HG02981 (cell line): ENCODE results near the gene ABHD1.
A peak's percentile ranks its signal among the peaks of the same experiment; 100 is the strongest.
"Not testable (repeated sequence)": the region's sequence is repeated elsewhere in the genome, so short reads cannot be mapped to it uniquely, and the experiment has no call there.

ENCODE experiments used
- ATAC-seq: cut with Tn5 transposase; IDR thresholded peaks from one replicate; pipeline ENCODE4 v1.9.1; 2021; ENCODE audit warnings: mild to moderate bottlenecking, moderate library complexity; ENCODE audit not compliant: unreplicated experiment

The ABHD1 gene

DNA sequence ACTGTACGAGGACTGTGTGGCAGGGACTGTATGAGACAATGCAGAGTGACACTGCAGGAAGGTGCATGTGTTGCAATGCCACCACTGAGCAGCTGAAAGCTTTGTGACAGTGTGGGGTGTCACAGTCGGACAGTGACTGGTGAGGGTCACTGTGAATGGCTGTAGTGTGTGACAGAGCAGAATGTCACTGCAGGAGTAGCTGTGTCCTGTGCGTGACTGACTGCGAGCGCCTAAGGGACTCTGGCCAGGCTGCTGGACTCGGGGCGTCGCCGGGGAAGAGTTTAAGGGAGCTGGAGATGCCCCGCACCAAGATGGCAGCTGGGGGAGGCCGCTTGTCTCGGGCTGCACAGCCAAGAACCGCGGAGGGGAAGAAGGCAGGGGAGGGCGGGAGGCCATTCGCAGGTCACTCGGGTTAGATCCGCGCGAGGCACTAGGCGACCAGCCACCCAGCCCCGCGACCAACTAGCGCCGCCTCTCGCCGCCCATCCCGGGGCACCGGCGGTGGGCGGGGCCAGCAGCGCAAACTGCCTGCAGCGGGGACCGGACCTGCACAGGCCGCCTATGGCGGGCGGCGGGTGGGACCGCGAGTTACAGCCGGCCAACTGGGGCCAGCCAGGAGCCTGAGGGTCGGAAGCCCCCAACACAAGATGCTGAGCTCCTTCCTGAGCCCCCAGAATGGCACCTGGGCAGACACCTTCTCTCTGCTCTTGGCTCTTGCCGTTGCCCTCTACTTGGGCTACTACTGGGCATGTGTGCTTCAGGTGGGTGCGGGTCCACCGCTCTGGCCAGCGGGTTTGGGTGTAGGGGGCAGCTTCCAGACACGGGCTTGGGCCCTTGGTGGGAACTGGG, at the start of gene ABHD1:
Gene ABHD1, plus strand, starts transcription at position 514 of the 849 bp plus-strand sequence. Its CDS starts 134 bp downstream, at position 648.
- ATAC-seq = no peak

DNA sequence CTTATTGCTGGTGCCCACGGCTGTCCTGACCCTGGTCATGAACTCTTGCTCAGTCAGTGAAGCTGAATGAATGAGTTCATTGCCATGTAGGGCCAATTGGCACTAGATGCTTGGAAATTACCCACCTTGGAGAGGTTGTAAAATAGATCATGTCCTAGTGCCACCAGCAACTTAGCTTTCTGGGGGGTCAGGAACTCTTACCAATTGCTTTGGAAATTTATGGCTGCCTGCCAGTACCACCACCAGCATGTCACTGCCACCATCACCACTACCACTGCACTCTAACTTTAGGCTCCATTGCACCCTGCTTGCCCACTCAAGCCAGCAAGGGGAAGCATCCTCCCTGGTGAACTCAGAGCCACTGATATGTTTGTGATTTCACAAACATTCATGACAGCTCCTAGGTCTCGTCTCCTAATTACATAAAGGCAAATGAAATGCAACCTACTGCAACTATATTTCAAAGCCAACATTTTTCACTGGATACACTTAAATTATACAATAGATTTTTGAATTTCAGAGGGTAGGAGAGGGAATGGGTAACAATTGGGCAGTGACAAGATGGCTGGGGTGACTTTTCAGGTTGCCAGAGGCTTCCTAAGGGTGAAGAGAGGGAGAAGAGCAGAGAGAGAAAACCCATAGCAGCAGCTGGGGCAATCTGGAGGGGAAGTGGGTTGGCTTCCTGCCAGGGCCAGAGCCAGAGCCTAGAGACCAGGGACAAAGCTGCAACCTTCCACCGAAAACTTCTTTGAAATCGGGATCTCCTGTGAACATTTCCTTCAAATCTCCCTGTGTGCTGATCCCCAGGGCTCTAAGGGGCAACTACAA, 48.7 kb upstream of the ABHD1 start:
- no peak for ATAC-seq

DNA sequence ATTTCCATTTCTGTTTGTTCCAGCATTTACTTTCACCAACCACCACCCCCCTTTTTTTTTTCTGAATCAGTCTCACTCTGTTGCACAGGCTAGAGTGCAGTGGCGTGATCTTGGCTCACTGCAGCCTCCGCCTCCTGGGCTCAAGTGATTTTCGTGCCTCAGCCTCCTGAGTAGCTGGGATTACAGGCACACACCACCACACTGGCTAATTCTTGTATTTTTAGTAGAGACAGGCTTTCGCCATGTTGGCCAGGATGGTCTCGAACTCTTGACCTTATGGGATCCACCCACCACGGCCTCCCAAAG, 48.1 kb upstream of the ABHD1 start:
- ATAC-seq = not testable (repeated sequence)

DNA sequence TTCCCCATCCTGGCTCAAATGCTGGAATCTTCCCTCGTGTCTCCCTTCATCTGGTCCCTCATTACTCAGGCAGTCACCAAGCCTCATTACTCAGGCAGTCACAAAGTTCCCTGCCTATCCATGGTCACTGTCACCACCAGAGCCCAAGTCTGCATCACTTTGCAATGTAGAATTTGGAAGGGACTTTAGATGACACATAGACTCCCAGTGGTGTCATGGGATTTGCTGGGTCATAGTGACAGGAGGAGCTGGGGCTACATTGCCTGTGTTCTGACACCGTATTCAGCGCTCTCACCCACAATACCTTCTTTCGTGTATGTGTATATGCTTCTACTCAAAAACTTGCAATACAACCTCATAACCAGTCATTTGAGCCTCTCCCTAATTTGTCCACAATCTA, 47.3 kb upstream of the ABHD1 start:
- no peak for ATAC-seq

DNA sequence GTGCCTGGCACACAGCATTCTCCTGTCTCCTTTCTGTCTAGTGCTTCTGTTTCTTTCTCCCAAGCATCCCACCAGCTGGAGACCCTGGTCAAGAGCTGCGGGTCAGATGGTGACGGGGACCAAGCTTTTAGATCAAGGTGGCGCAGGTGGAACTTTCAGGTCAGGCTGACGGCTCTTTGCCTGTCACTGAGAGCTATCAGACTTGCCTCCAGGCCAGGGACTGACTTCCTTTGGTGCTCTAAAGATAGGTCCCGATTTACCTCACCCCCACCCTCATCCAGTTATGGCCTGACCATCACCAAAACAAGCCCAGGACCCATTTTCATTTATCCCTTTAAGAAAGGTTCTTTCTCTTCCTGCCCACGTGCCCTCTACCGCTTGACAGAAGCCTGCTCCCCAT, 46.4 kb upstream of the ABHD1 start:
- no peak for ATAC-seq

DNA sequence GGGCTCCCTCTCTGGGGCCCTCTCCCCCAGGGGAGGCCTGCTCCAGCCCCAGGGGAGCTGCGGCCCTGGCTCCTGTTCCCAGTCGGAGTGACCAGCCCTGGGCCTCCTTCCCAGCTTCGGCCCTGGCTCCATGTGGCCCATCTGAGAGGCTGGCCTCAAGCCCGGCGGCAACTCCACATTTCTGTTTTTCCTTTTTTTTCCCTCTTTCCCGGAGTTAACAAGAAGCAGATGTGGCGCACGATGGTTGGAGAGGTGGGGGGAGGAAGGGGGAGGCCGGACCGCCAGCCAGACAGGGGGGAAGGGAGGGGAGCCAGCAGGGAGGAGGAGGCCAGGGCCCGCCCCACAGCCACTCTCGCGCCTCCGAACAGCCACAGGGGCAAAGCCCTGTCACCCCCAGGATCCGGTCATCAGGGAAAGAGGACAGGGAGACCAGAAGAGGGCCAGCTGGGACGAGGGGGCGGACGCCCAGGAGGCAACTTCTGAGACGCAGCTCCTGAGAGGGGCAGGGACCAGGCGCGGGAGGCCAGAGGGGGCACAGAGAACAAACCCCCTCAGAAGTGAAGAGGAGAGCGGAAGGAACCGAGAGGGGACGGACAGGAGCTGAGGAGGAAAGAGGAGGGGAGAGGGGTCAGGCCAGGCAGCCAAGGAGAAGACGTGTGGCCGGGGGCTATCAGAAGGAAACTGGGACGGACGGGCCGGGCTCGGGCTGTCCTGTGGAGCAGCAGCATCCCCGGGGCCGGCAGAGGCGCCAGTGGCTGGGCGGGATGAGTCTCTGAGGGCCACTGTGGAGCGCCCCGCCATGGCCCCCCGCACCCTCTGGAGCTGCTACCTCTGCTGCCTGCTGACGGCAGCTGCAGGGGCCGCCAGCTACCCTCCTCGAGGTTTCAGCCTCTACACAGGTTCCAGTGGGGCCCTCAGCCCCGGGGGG, 45.1 kb upstream of the ABHD1 start, which contains the start of gene EMILIN1:
Gene EMILIN1, plus strand, starts transcription at position 349 of the 928 bp plus-strand sequence. Its CDS starts 451 bp downstream, at position 800.
- no peak for ATAC-seq

DNA sequence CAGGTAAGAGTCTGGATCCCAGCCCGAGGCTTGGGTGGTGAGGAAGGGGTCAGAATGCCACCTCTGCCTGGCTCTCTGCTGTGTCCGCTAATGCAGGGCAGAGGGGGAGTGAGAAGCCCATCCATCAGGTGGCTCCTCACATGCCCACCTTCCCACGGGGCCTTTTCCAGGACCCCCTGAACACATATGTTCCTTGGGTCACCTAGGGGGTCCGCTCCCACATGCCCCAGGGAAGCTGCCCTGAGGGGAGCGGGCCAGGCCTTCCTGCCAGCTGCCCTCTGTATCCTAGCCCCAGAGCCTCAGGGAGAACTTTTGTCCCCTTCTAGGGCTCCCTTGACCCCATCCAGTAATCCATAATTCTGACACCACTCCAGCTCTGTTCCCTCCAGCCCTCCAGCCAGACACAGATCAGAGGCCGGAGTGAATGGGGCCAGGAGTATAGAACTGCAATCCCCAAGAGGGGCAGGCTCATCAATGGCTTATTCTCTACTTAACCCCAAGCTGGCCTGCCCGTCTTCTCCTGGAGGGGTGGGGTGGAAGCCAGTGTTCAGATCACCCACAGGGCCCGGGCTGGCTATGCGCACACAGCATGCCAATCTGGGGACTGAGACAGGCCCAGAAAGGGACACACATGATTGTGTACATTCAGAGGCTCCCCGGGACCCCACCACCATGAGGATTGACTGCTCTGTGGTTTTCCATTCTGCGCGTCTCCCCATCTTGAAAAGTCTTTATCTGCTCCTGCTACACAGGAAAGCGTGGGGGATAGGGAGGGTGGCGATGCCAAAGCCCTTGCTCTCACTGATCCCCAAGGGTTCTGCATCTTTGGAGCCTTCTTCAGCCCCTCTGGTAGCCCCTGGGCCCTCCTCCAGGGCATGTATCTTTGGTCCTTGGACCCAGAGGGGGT, 44.1 kb upstream of the ABHD1 start:
- ATAC-seq = no peak

DNA sequence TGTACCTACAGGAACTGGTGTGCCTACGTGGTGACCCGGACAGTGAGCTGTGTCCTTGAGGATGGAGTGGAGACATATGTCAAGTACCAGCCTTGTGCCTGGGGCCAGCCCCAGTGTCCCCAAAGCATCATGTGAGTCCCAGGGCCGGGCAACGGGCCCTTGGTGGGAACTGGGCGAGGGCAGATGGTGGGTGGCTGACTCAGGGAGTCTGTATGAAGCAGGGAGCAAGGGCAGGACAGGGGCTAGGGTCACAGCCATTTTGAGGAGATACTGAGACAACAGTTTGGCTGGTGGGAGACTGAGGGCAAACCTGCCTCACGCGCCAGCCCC, 43.5 kb upstream of the ABHD1 start:
- ATAC-seq = no peak

DNA sequence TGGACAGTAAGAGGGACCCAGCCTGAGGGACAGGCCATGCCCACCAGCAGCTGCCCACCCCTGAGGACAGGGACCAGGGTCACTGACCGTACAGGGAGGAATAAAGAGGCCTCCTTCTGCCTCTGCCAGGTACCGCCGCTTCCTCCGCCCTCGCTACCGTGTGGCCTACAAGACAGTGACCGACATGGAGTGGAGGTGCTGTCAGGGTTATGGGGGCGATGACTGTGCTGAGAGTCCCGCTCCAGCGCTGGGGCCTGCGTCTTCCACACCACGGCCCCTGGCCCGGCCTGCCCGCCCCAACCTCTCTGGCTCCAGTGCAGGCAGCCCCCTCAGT, 43.0 kb upstream of the ABHD1 start:
- no peak for ATAC-seq

DNA sequence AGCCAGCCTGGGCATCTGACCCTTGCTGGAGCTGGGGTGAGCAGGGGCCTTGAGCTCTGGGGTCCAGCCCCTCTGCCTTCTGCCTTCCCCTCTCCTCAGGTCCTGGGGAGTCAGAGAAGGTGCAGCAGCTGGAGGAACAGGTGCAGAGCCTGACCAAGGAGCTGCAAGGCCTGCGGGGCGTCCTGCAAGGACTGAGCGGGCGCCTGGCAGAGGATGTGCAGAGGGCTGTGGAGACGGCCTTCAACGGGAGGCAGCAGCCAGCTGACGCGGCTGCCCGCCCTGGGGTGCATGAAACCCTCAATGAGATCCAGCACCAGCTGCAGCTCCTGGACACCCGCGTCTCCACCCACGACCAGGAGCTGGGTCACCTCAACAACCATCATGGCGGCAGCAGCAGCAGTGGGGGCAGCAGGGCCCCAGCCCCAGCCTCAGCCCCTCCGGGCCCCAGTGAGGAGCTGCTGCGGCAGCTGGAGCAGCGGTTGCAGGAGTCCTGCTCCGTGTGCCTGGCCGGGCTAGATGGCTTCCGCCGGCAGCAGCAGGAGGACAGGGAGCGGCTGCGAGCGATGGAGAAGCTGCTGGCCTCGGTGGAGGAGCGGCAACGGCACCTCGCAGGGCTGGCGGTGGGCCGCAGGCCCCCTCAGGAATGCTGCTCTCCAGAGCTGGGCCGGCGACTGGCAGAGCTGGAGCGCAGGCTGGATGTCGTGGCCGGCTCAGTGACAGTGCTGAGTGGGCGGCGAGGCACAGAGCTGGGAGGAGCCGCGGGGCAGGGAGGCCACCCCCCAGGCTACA, 41.4 kb upstream of the ABHD1 start:
- no peak for ATAC-seq

DNA sequence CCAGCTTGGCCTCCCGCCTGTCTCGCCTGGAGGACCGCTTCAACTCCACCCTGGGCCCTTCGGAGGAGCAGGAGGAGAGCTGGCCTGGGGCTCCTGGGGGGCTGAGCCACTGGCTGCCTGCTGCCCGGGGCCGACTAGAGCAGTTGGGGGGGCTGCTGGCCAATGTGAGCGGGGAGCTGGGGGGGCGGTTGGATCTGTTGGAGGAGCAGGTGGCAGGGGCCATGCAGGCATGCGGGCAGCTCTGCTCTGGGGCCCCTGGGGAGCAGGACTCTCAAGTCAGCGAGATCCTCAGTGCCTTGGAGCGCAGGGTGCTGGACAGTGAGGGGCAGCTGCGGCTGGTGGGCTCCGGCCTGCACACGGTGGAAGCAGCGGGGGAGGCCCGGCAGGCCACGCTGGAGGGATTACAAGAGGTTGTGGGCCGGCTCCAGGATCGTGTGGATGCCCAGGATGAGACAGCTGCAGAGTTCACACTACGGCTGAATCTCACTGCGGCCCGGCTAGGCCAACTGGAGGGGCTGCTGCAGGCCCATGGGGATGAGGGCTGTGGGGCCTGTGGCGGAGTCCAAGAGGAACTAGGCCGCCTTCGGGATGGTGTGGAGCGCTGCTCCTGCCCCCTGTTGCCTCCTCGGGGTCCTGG, 40.7 kb upstream of the ABHD1 start:
- ATAC-seq = no peak

DNA sequence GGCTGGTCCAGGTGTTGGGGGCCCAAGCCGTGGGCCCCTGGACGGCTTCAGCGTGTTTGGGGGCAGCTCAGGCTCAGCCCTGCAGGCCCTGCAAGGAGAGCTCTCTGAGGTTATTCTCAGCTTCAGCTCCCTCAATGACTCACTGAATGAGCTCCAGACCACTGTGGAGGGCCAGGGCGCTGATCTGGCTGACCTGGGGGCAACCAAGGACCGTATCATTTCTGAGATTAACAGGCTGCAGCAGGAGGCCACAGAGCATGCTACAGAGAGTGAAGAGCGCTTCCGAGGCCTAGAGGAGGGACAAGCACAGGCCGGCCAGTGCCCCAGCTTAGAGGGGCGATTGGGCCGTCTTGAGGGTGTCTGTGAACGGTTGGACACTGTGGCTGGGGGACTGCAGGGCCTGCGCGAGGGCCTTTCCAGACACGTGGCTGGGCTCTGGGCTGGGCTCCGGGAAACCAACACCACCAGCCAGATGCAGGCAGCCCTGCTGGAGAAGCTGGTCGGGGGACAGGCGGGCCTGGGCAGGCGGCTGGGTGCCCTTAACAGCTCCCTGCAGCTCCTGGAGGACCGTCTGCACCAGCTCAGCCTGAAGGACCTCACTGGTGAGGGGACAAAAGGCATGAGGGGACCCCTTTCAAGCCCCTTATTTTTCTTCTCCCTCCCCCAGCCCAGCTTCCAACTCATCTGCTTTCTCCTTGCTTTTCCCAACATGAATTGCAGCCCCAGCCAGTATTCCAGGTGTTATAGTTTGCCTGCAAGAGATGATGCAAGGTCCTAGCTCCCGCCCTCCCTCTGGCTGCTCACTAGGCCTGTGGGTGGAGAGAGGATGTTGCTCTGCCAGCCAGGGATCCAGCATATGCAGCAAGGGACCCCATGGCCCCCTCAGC, 40.0 kb upstream of the ABHD1 start:
- no peak for ATAC-seq

DNA sequence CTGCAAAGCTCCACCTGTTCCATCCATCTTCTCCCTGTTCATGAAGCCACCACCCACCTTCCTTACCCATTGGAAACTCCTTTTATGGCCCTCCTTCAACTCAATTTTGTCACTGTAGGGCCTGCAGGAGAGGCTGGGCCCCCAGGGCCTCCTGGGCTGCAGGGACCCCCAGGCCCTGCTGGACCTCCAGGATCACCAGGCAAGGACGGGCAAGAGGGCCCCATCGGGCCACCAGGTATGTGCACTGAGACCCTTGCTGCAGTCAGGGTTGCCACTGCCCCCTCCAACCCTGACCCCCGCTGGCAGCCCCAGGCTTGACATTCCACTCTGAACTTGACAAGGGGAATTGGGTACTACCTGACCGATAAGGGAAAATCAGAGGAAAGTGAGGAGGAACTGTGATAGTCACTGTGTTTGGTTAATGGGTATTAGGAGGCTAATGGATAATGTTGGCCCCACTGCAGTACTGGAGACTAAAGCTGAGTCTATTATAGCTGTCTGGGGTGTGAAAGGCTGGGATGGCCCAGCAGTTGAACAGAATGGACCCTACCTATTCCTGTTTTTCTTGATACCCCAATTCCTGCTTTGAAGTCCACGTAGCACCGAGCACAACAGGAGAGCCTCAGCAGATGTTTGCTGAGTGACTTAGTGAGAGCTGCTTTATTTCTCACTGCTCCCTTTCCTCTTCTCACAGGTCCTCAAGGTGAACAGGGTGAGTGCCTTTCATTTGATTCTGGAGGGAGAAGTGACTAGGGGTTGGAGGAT, 39.1 kb upstream of the ABHD1 start:
- no peak for ATAC-seq

DNA sequence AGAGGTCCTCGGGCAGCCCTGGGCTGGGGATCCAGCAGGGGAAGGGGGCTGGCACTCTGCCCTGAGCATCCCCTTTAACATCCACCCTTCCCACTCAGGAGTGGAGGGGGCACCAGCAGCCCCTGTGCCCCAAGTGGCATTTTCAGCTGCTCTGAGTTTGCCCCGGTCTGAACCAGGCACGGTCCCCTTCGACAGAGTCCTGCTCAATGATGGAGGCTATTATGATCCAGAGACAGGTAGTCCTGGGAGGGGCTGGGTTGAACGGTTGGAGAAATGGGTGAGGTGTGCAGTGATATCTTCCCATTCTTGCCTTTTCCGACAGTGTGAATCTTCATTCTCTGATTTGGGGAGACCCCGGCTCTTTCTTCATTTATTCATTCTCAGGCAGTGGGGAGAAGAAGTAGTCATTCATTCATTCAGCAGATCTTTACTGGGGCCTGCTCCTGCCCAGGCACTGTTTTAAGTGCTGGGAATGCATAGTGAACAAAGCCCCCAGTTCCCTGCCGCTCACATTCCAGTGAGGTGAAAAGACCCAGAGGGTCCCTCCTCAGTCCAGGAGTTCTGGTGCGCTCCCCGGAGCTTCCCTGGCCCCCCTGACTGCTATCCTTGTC, 38.4 kb upstream of the ABHD1 start:
- ATAC-seq = no peak

DNA sequence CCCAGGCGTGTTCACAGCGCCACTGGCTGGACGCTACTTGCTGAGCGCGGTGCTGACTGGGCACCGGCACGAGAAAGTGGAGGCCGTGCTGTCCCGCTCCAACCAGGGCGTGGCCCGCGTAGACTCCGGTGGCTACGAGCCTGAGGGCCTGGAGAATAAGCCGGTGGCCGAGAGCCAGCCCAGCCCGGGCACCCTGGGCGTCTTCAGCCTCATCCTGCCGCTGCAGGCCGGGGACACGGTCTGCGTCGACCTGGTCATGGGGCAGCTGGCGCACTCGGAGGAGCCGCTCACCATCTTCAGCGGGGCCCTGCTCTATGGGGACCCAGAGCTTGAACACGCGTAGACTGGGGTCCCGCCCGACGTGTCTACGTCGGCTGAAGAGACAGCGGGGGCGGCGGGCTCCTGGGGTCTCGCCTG, 37.9 kb upstream of the ABHD1 start:
- peak; percentile 0 for ATAC-seq

DNA sequence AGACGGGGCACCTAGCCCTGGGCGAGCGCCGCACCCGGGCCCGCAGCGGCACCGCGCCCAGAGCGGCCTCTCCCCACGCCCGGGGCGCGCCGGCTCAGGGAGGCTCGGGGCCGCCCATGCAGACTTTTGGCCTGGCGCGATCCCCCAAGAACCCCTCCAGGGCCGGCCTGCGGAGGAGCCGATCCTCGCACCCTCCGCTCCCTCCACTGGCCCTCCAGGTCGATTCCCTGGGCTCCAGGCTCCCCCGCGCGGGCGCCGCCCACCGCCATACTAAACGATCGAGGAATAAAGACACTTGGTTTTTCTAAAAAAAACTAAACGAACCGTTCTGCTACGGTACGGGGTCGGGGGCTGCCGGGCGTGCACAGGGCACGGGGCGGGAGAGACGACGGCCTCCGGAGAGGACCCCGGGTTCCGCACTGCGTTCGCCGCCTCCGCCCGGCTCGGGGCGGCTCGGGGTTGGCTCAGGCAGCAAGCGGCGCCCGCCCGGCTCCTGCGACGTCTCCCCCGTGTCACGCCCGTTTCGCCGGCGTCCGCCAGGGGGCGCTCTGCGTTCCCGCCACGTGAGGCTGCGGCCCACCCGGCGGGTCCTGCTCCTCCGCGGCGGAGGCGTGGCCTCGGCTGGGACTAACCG, 37.4 kb upstream of the ABHD1 start:
- peak; percentile 72 for ATAC-seq
